HAP-1 (cell line): ENCODE measurements around the gene SLC25A19.
A peak's percentile ranks its signal among the peaks of the same experiment; 100 is the strongest.
"Not testable (repeated sequence)": the region's sequence is repeated elsewhere in the genome, so short reads cannot be mapped to it uniquely, and the experiment has no call there.

Experiments
- DNase-seq, 2 experiments: peaks; one replicate each; pipeline ENCODE4 v3.0.0-alpha.2; 2016 to 2020; ENCODE audit warnings: low spot score in 2 of 2
- H3K27me3 ChIP-seq: fragments of 250-450 bp; sonication (Bioruptor Pico); 2 replicates; pipeline ENCODE4 v1.5.1; 2020; ENCODE audit warnings: low read depth, mild to moderate bottlenecking, moderate library complexity
- H3K36me3 ChIP-seq: fragments of 250-450 bp; sonication (Bioruptor Pico); replicated peaks from 2 replicates; pipeline ENCODE4 v1.5.1; 2020; ENCODE audit warnings: mild to moderate bottlenecking
- H3K4me1 ChIP-seq: fragments of 250-450 bp; sonication (Bioruptor Pico); 2 replicates; pipeline ENCODE4 v1.5.1; 2020; ENCODE audit warnings: mild to moderate bottlenecking
- H3K4me3 ChIP-seq: fragments of 250-450 bp; sonication (Bioruptor Pico); 2 replicates; pipeline ENCODE4 v1.5.1; 2020; ENCODE audit warnings: mild to moderate bottlenecking, moderate library complexity
- H3K9me3 ChIP-seq: fragments of 250-450 bp; sonication (Bioruptor Pico); 2 replicates; pipeline ENCODE4 v1.5.1; 2020; ENCODE audit warnings: mild to moderate bottlenecking, moderate library complexity
- in situ Hi-C: fragments of 300-500 bp; cut with MboI; formaldehyde crosslinking; loops from 3 replicates; pipeline ENCODE4 v1.14.3; 2020; ENCODE audit warnings: low sequenced_read_pairs, inconsistent platforms, mixed read lengths

The SLC25A19 gene

DNA sequence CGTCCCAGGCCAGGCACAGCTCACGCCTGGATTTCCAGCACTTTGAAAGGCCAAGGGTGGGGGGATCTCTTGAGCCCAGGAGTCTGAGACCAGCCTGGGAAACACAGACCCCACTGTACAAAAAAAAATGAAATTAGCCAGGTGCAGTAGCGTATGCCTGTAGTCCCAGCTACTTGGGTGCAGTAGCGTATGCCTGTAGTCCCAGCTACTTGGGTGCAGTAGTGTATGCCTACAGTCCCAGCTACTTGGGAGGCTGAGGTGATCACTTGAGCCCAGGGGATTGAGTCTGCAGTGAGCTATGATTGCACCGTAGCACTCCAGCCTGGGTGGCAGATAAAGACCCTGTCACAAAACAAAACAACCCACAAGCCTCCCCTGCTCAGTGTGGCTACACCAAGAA lies 27.0 kb upstream of the SLC25A19 start:
- no peaks in the 10 kb centered on the region for H3K4me1 ChIP-seq
- in situ Hi-C loops = no loop called here
- H3K36me3 ChIP-seq = peaks cover 15% of the 10 kb centered on the region
- H3K27me3 ChIP-seq = no peaks in the 10 kb centered on the region
- DNase-seq = no peak
- H3K9me3 ChIP-seq = no peaks in the 10 kb centered on the region
- H3K4me3 ChIP-seq = no peak overlapping the region

DNA sequence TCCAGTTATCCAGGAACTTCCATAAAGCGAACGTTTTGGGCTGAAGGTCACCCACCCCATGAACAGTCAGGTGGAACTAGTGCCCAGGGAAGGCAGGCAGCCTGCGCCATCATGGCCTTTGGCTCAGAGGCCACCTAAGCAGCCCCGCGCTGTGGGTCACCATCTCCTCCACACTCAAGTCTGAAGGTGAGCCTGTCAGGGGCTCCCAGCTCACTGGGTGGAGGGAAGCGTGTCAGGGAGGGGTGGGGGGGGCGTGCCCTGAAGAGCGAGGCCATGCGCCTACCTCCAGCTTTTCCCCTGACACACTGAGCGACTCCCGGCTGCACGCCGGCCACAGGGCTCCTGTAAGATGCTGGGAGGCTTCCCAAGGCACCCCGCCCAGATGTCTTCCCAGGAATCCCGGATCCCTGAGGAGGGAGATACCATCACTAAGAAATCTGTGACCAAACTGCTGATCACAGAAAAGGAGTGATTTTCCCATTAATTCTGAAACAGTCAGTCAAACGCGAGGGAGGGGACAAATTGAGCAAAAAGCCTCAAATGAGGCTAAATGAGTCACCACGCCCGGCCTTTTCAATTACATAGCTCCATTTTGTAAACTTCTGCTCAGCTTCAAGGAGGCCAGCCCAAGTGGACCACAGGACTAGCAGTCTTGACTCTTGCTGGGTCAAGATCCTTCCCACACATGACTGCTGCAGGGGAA lies 26.5 kb upstream of the SLC25A19 start:
- no peak for DNase-seq
- Histone ChIP-seq H3K9me3 (no peaks in the 10 kb centered on the region), H3K27me3 (no peaks in the 10 kb centered on the region), H3K36me3 (peaks cover 12% of the 10 kb centered on the region), H3K4me3 (no peak overlapping the region), H3K4me1 (no peaks in the 10 kb centered on the region)
- in situ Hi-C loops = no loop called here

- no peaks in the 10 kb centered on the region for H3K27me3 ChIP-seq
- no peaks in the 10 kb centered on the region; the same call in 1 of the 2 replicates for H3K36me3 ChIP-seq
- H3K4me1 ChIP-seq = no peaks in the 10 kb centered on the region
- in situ Hi-C loops = no loop called here
- no peaks in the 10 kb centered on the region for H3K9me3 ChIP-seq
- DNase-seq = no peak
- no peak overlapping the region for H3K4me3 ChIP-seq
Measured at GRCh38 chr17:75313941-75314551, 24.8 kb upstream of the SLC25A19 start.

GRCh38 chr17:75308732-75309629 lies 19.7 kb upstream of the SLC25A19 start:
- Histone ChIP-seq H3K36me3 (no peaks in the 10 kb centered on the region), H3K27me3 (no peaks in the 10 kb centered on the region), H3K4me1 (no peaks in the 10 kb centered on the region), H3K4me3 (no peak overlapping the region), H3K9me3 (no peaks in the 10 kb centered on the region)
- in situ Hi-C loops = no loop called here
- DNase-seq = no peak

- DNase-seq = no peak
- H3K36me3 ChIP-seq = no peaks in the 10 kb centered on the region
- no peaks in the 10 kb centered on the region for H3K27me3 ChIP-seq
- H3K4me1 ChIP-seq = no peaks in the 10 kb centered on the region
- in situ Hi-C loops = no loop called here
- no peaks in the 10 kb centered on the region for H3K9me3 ChIP-seq
- H3K4me3 ChIP-seq = no peak overlapping the region
Measured at GRCh38 chr17:75307957-75308731, 18.9 kb upstream of the SLC25A19 start.

DNA sequence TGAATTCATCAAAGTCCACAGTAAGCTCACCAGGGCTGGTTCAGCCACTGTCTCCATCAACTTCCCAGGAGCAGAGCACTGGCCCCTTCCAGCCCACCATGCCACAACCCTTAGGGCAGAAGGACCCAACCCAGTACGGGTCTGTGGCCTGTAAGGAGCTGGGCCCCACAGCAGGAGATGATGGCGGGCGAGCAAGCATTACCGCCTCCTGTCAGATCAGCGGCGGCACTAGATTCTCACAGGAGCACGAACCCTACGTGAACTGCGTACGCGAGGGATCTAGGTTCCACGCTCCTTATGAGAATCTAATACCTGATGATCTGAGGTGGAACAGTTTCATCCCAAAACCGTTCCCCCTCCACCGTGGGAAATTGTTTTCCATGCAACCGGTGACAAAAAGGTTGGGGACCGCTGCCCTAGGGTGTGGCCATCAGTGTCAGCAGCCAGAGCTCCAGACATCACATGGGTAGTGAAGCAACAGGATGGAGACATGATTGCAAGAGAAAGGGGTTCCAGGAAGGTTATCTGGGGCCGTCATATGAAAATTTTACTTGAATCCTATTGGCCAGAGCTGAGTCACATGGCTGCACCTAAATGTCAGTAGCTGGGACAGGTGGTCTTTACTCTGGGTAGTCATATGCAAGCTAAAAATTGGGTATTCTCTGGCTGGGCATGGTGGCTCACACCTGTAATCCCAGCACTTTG lies 12.4 kb upstream of the SLC25A19 start:
- DNase-seq = no peak
- H3K36me3 ChIP-seq = no peaks in the 10 kb centered on the region
- H3K9me3 ChIP-seq = no peaks in the 10 kb centered on the region
- H3K27me3 ChIP-seq = no peaks in the 10 kb centered on the region
- in situ Hi-C loops = no loop called here
- no peak overlapping the region for H3K4me3 ChIP-seq
- H3K4me1 ChIP-seq = no peaks in the 10 kb centered on the region

DNA sequence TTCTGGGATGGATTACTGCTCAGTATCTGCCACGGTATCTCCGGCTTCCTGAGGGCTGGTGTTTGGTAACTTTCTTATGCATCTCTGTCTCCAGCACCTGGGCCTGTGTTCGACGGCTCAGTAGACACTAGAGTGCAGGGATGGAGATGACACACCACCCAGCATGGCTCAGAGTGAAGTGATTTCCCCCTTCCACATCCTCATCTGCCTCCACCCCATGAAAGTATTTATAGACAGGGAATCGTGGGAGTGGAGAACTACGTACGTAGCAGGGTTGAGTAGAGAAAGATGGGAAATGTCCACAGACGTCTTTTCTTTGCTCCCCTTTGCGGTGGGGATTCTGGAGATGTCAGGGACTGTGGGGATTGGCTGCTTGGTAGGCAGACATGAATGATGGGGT lies 11.8 kb upstream of the SLC25A19 start:
- Histone ChIP-seq H3K4me3 (no peak overlapping the region), H3K9me3 (no peaks in the 10 kb centered on the region), H3K4me1 (no peaks in the 10 kb centered on the region), H3K27me3 (no peaks in the 10 kb centered on the region), H3K36me3 (no peaks in the 10 kb centered on the region)
- in situ Hi-C loops = no loop called here
- DNase-seq = no peak

GRCh38 chr17:75300280-75300679 lies 11.0 kb upstream of the SLC25A19 start:
- H3K36me3 ChIP-seq = no peaks in the 10 kb centered on the region
- no peaks in the 10 kb centered on the region for H3K4me1 ChIP-seq
- in situ Hi-C loops = no loop called here
- DNase-seq = no peak
- H3K9me3 ChIP-seq = no peaks in the 10 kb centered on the region
- no peaks in the 10 kb centered on the region for H3K27me3 ChIP-seq
- H3K4me3 ChIP-seq = no peak overlapping the region

DNA sequence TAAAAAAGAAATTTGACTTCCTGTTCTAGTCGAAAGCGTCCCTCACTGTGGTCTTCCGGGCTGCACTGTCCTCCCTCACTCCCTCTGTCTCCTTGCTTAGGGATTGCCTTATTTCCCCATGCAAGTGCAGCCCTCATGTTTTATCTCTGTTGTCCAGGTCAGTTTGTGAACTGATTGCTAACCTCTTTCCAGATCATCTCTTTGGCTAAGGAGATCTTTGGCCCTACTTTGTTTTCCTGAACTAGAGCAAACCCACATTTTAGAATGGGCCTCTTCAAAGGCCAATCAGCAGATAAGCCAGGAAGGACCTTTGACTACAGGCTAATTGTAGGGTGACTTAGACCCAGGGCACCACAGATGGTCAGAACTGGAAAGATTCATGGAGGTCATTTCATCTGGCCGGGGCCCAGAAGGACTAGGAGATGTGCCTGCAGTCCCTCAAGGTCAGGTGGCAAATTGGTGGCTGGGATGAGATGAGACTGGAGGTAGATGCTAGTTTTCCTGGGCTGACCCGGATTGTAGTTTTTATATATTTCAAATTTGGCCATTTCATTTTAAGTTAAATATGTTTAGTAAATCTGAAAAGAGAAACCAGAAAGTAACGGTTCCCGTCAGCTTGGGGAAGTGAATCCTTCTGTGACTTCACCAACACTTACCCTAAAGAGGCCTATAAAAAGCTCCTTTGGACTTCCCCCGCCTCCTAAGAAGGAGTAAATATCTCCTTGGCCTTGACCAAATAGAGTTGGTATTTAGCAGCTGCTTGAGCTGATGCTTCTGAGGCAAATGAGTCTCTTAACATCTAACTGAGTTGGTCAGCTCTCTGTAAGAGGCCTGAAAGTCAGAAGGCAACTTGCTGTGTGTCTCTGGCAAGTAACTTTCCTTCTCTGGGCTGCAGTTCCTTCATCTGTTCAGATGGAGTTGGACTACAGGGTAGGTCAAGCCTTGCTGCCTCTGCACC lies 6.2 kb upstream of the SLC25A19 start:
- Histone ChIP-seq H3K27me3 (no peaks in the 10 kb centered on the region), H3K4me1 (no peaks in the 10 kb centered on the region), H3K4me3 (no peak overlapping the region), H3K9me3 (no peaks in the 10 kb centered on the region), H3K36me3 (no peaks in the 10 kb centered on the region)
- in situ Hi-C loops = no loop called here
- no peak for DNase-seq

- H3K27me3 ChIP-seq, H3K4me1 ChIP-seq, DNase-seq, H3K9me3 ChIP-seq, H3K4me3 ChIP-seq, H3K36me3 ChIP-seq, in situ Hi-C loops: not testable (repeated sequence)
Measured at GRCh38 chr17:75292810-75293448, 3.7 kb upstream of the SLC25A19 start.

GRCh38 chr17:75289832-75290337 lies 652 bp upstream of the SLC25A19 start:
- no peaks in the 10 kb centered on the region; the same call in 1 of the 2 replicates for H3K9me3 ChIP-seq
- peak overlapping the region; percentile 93 for H3K4me3 ChIP-seq
- DNase-seq = peak in 1 of 2 experiments; percentile 49
- H3K36me3 ChIP-seq = peaks cover 27% of the 10 kb centered on the region
- H3K4me1 ChIP-seq = peaks cover 11% of the 10 kb centered on the region
- in situ Hi-C loops = no loop called here
- no peaks in the 10 kb centered on the region for H3K27me3 ChIP-seq

GRCh38 chr17:75288770-75289114 lies 491 bp downstream of the SLC25A19 start:
- peak; percentile 32 to 74 for DNase-seq
- Histone ChIP-seq H3K4me3 (peak overlapping the region; percentile 93), H3K36me3 (peaks cover 29% of the 10 kb centered on the region), H3K27me3 (no peaks in the 10 kb centered on the region), H3K9me3 (no peaks in the 10 kb centered on the region; the same call in 1 of the 2 replicates), H3K4me1 (peaks cover 11% of the 10 kb centered on the region)
- in situ Hi-C loops = no loop called here
